HUDEP-2 (cell line): Measurements from ENCODE around the gene LRP1B.

Experiments used
- DNase-seq, 76 experiments: peaks; one replicate each; lab custom pipeline; 2025; ENCODE audit not compliant: unreplicated experiment in 76 of 76; lab: John Stamatoyannopoulos, UW

Gene LRP1B

DNA sequence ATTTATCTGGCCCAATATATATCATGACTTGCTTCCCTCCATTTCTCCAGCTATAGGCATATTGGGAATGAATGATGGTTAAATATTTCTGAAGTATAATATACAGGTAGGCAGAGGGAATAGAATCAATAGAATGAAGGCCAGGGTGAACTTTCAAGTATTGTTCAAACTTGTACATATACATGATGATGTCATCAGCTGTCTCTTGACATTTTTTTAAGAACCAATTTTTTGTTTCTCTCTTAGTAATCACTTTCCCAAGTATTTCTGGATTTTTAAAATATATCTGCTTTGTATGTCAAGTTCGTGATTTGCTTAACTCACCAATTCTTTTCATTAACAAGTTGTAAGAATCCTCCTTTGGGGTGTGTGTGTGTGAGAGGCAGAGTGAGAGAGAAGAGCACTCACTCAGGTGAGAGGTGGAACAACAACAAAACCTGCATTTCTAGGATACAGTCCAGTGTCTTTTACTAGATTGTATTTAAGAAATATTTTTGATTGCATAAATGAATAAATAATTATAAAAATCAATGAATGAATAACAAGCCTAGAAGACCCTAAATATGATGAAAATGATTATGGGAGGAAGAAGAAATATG is 1239.1 kb downstream of the LRP1B start:
- no peak for DNase-seq

- DNase-seq = no peak
Observed at GRCh38 chr2:140882671-140883620, 1247.9 kb downstream of the LRP1B start.

GRCh38 chr2:140880573-140880972 is 1250.2 kb downstream of the LRP1B start:
- DNase-seq = no peak

- DNase-seq = no peak
Observed at GRCh38 chr2:140876015-140876414, 1254.8 kb downstream of the LRP1B start.

- no peak for DNase-seq
Observed at GRCh38 chr2:140873915-140874531, 1256.8 kb downstream of the LRP1B start.

DNA sequence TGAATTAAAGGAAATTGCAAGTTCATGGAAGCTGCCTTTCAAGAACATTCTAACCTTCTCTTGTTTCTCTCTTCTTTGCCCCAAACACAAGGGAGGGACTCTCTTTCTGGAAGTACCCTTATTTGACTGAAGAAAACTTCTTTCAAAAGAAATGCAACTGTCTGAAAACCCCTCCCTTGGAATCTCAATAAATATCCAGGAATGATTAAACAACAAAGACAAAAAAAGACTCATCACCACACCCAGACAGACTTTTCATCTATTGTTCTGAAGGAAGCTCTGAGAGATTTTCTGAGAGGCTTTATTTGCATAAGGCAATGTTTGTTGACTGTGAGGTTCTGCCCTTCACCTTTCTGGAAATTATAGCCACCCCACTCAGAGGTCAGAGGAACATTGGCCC is 1260.9 kb downstream of the LRP1B start:
- no peak for DNase-seq

GRCh38 chr2:140869107-140869506 is 1261.7 kb downstream of the LRP1B start:
- DNase-seq = no peak

DNA sequence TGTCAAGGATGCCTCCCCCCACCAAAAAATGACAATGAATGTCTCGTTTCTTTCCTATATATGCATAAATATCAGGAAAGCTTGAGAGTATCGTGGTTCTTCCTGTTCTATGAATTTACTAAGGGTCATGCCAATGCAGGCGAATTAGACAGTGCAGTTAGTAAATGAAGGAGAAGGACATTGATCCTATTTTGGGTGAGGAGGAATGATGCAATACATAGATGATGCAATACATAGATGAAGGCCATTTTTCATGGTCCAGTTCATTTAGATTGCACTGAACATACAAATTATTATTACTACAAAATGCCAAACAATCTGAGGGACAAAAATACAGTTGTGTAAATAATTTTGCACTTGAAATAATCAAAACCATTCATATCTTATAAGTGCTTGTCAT is 1265.0 kb downstream of the LRP1B start:
- DNase-seq = no peak

GRCh38 chr2:140863713-140864112 is 1267.1 kb downstream of the LRP1B start:
- peak in 14 of 76 experiments; percentile 1 to 25 (median 12) for DNase-seq

- DNase-seq = no peak
Observed at GRCh38 chr2:140862181-140862580, 1268.6 kb downstream of the LRP1B start.

DNA sequence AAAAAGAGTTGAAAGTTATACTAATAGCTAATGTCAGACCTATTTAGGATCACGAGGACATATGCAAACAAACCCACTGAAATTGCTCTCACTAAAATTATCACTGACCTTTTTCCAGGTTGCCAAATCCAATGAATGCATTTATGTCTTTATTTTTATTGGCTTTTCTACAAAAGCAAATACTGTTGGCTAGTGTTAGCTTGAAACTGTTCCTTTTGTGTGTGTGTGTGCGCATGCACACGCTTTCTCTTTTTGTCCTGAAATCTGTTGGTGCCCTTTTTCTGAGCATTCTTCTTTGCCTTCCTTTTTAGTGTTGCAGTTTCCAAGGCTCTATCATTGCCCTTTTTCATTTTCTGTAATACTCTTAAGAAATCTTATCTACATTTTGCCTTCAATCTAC is 1269.2 kb downstream of the LRP1B start:
- DNase-seq = no peak

DNA sequence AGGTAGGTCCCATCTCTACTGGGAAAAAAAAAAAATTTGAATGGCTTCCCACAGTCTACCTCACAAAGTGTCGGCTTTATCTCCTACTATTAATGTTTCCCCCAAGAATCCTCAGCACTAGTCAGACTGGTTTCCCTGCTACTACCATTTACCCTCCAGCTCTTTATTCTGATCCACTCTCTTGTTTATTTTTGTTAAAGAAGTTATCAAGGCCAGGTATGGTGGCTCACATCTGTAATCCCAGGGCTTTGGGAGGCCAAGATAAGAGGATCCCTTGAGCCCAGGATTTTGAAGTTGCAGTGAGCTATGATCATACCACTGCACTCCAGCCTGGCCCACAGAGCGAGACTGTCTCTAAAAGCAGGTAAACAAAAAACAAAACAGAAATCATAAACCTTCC is 1275.3 kb downstream of the LRP1B start:
- DNase-seq = no peak

DNA sequence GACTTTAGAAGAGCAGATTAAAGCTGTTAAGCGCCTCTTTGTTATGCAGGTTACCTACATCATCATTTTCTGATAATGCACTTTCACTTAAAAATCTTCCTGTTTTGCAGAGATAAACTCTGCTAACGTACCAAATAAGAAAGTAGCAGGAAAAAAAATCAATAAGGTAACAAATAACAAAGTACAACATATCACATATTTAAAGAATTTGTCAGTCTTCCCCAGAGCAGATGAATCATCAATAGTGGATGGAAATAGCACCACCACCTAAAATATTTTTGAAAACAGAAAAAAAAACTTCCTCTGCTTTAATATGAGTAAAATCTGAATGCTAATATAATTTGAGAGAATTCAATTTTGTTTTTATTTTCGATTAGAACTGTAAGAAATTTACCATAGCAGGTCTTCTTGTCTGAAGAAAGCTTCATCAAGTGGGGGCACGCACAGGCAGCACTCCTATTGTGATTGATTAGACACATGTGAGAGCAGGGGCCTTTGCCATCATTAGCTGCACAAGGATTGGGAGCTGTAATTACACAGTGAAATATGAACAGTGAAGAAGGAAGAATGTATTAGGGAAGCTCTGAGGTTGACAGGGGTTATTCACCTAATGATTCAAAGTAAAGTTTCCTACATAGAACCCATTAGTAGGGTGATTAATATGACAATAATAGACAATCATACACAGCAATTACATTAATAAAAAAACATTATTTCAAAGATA is 1279.4 kb downstream of the LRP1B start:
- DNase-seq = no peak

DNA sequence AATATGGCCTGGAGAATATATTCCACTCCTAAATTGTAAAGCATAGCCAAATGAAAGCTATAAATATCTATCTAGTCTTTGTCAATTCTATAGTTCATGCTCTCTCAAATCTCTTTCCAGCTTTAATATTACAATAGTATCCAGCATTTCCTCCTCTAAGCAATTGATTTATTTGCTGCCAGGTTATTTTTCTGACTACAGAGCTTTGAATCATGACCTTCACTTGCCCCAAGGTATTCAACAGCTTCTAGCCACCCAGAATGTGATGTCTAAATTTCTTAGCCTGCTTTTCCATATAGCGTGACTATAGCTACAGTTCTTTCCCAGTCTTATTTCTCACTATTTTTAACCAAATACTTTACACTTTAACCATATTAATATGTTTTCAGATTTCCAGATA is 1287.6 kb downstream of the LRP1B start:
- no peak for DNase-seq

GRCh38 chr2:140842110-140842509 is 1288.7 kb downstream of the LRP1B start:
- no peak for DNase-seq

- no peak for DNase-seq
Observed at GRCh38 chr2:140841141-140841540, 1289.7 kb downstream of the LRP1B start.

DNA sequence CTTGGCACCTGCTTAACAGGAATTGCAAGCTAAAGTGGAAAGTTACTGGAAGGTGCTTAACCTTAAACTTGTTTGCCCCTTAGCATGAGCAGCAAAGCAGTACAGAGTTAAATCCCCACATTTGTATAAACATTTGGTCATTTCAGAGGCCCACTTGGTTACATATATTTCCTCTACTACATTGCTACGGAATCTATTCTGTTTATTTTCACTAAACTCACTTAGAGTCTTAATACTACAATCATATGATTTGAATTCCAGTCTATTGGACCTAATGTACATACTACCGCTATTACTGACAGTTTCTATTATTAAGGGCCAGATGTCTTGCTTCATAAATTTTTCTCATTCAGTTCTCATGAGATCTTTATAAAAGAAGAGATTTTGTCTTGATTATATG is 1294.0 kb downstream of the LRP1B start:
- no peak for DNase-seq

DNA sequence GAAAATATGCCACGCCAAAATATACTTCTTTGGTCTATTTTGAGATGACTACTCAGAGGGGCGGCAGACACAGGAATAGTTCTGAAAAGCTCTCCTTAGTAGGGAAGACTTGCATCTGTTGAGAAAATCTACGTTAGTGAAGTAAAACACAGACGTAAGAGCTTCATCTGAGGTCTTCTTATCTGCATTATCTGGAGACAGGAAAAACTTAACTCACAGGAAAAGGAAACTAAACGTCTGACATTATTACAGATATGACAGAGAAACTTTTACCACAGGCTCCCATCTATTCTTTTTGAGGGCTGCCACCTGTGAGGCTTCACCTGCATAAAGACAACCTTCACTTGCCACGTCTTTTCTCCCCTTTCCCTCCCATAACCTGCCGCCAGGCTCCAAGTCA is 1295.7 kb downstream of the LRP1B start:
- no peak for DNase-seq

DNA sequence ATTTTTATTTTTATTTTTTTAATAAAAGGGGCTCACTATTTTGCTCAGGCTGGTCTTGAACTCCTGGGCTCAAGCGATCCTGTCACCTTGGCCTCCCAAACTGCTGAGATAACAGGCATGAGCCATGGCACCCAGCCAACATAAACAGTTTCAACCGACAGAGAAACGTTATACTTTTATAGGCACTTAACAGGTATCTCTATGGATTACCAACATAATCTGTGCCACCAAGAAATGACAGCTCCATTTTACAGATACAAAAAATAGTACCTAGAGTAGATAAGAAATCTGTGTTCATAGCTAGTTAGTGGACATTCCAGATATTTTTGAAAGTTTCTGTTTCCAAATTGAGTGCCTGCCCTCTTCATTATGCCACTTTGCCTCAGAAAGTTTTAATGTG is 1316.7 kb downstream of the LRP1B start:
- DNase-seq = no peak

- DNase-seq = no peak
Observed at GRCh38 chr2:140808820-140809219, 1322.0 kb downstream of the LRP1B start.

- no peak for DNase-seq
Observed at GRCh38 chr2:140808211-140808610, 1322.6 kb downstream of the LRP1B start.
